ENCODE data around the gene CACNA2D3.
A peak's percentile ranks its signal among the peaks of the same experiment; 100 is the strongest.
"Not testable (repeated sequence)": the region's sequence is repeated elsewhere in the genome, so short reads cannot be mapped to it uniquely, and the experiment has no call there.

Gene CACNA2D3

DNA sequence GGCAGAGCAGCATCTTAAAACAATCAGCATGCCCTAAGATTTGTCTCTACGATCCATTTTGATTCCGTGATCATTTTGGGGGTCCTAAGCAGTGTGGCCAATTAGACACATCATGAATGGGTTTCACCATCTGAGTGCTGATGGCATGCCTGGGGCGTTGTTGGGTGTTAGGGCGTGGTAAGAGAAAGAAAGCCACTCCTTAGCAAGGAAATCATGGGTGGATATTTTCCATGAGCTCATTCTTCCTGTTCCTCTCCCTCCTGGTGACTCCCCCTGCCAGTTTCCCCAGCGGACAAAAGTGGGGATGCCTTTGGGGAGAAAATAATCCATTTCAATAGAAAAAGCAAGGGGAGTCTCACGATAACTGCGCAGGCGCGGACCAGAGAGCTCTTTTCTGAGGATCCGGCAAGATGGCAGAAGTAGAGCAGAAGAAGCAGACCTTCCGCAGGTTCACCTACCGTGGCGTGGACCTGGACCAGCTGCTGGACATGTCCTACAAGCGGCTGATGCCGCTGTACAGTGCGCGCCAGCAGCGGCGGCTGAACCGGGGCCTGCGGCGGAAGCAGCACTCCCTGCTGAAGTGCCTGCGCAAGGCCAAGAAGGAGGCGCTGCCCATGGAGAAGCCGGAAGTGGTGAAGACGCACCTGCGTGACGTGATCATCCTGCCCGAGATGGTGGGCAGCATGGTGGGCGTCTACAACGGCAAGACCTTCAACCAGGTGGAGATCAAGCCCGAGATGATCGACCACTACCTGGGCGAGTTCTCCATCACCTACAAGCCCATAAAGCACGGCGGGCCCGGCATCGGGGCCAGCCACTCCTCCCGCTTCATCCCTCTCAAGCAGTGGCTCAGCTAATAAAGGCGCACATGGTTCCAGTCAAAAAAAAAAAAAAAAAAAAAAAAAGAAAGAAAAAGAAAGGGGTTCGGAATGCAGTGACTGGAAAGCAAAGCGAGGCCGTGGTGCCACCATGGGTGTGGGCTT is 503.7 kb downstream of the CACNA2D3 start:
- no peak for DNase-seq

DNA sequence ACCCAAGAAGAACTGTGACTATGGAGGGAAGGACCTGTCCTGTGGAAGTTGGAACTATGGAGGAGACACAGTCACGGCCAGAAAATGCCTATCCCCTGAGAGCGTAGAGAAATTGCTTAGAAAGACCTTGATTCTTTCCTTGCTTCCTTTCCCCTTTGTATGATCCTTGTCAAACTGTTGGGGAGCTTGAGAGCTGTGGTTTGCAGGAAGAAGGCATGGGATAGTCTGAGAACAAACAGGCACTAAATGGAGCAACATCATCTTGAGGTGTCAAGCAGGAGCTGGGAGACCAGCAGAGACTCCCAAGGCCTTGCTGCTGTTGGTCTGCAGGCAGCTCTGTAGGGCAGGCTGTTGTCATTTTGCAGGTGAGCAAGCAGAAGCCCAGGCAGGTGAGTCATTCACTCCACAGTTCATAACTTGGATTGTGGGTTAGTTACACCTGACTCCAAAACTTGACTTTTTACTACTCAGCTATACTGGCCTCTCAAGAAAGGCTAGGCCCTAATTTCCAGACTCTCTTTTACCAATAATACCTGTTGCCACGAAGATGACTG is 506.6 kb downstream of the CACNA2D3 start:
- no peak for DNase-seq

DNA sequence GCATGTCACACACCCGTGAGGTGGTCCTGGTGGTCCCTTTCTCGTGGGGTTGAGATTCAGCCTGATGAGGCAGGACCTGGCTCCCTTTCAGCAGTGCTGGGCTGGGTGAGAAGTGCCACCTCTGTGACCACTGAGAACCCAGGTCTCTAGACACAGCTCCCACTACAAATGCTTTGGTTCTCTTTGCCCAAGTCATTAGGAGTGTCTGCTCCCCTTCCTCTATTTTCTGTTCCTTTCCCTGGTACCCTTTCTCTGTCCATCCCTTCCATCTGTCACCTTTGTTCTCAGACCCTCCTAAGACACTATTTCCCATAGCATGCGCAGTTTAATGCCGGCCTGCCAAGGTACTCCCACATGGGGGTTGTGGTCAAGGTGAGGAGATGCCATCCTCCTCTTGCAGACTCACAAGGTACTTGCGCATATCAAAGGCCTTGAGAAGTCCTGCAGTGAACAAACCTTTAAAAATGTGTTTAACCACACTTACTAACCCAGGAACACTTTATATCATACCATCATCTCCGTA is 507.8 kb downstream of the CACNA2D3 start:
- DNase-seq = no peak

DNA sequence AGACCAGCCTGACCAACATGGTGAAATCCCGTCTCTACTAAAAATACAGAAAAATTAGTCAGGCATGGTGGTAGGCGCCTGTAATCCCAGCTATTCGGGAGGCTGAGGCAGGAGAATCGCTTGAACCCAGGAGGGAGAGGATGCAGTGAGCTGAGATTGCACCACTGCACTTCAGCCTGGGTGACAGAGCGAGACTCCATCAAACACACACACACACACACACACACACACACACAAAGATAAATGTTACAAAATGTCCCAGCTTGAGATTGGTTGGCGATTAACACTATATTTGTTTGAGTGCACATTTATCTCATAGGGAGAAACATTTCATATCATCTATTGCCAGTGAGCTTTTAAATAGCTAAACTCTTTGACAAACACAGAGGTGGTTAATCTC is 508.6 kb downstream of the CACNA2D3 start:
- DNase-seq = not testable (repeated sequence)

DNA sequence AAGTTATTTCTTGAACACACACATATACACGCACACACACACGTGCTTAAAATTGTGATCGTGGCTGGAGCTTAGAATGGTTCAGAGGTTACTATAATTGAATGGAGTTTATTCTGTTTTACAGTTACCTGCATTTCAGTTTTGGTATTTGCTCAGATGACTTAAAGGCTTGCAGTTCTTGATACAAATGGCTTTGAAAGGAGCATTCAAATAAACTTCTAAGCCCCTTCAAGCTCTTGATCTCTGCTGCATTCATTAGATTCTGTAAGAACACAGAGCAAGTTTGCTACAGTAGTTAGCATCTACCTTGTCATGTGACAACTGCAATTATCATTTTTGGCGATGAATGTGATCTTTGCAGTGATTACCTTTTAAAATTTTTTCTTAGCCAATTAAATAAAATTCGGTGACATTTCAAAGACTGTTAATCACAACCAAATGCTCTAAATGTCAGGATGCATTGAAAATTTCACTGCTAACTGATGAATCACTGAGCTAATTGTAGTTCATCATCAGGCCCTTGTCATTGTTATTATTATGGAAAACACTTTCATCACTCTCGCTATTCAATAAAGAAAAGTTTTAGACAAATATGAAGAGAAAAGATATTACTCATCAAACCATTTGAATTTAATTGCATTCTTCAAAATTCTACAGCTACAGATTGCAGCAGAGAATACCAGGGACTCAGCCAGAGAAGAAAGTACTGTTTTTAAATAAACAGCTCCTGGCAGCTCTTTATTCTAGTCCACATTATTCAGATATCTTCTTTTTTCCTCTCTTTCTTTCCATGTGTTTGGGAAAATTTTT is 509.4 kb downstream of the CACNA2D3 start:
- DNase-seq = peak in 1 of 51 donors; percentile 27

DNA sequence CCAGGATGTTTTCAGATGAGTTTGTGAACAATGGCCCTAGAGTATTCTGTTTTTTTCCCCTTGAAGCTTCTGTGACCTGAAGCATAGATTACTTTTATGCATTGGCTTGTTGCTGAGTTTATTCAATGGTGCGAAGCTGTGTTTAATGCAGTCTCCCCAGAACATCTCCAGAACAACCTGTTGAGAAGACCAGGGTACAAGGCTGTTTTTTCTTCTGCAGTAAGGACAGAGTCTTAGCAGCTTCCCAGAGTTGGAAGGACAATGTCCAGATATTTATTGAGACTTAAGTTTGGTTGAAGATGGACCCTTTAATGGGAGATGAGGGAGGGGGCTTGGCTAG is 509.9 kb downstream of the CACNA2D3 start:
- no peak for DNase-seq

DNA sequence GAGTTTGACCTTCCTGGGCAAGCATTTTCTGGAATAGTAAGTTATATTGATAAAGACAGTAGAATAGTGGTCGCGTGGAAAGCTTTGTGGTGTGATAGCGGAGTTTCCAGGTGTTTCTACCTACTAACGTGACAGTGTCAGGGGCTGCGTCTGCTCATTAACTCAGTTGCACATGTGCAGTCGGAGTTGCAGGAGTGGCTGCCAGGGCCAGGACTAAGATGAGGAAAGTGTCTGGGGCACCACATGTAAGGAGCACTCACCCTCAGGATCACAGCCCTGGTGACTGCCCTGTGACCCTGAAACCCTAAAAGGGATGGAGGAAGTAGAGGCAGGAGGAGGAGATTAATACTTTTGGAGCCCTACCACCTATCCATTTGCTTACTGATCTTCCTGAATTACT is 510.5 kb downstream of the CACNA2D3 start:
- DNase-seq = no peak

DNA sequence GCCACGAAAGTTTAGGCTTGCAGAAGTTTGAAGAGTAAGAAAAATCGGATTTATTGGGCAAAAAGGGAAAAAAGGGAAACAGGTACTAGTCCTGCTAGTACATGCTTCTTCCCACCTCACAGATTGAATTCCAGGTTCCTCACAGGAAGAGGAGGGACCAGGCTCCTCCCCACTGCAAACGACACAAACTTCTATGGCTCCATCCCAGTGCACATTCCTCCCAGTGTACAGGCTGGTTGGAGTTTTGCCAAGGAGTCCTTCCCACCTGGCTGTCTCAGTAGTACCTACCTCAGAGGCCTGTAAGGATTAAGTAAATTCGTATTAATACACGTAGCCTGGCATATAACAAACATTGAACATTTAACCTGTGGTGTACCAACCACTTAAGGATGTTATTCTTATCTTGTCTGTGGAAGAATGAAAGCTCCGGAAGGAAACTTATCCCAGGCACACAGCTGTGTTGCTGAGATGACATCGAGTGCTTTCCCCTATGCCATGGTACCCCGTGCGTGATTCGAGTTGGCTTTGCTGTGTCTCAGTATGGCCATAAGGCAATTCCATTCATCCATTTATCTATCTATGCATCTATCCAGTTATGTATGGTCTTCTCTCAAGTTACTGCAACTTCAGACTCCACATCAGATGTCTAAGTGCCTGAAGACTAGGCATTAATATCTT is 511.2 kb downstream of the CACNA2D3 start:
- no peak for DNase-seq

DNA sequence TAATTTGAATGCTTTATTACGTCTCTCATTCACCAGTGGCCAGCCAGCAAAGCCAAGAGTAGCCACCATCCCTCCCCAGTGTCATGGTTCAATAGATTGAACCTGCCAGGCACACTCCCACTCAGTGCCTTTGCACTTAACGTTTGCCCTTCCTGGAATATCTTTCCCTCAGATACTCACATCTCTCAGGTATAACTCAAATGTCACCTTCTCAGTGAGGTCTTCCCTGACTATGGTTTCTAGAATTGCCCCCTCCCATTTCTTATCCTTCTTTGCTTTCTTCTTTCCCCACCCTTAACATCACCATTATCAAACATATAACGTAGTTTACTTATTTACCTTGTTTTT is 511.7 kb downstream of the CACNA2D3 start:
- DNase-seq = no peak

DNA sequence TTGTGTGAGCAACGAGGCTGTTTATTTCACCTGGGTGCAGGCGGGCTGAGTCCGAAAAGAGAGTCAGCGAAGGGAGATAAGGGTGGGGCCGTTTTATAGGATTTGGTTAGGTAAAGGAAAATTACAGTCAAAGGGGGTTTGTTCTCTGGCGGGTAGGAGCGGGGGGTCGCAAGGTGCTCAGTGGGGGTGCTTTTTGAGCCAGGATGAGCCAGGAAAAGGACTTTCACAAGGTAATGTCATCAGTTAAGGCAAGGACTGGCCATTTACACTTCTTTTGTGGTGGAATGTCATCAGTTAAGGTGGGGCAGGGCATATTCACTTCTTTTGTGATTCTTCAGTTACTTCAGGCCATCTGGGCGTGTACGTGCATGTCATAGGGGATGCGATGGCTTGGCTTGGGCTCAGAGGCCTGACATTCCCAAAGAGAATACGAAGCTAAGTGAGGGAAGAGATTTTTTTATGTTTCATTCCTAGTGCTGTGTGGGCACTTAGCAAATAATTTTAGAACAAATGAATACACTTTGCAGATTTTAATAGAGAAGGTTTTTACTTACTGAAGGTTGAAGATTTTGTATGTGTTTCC is 517.5 kb downstream of the CACNA2D3 start:
- not testable (repeated sequence) for DNase-seq

DNA sequence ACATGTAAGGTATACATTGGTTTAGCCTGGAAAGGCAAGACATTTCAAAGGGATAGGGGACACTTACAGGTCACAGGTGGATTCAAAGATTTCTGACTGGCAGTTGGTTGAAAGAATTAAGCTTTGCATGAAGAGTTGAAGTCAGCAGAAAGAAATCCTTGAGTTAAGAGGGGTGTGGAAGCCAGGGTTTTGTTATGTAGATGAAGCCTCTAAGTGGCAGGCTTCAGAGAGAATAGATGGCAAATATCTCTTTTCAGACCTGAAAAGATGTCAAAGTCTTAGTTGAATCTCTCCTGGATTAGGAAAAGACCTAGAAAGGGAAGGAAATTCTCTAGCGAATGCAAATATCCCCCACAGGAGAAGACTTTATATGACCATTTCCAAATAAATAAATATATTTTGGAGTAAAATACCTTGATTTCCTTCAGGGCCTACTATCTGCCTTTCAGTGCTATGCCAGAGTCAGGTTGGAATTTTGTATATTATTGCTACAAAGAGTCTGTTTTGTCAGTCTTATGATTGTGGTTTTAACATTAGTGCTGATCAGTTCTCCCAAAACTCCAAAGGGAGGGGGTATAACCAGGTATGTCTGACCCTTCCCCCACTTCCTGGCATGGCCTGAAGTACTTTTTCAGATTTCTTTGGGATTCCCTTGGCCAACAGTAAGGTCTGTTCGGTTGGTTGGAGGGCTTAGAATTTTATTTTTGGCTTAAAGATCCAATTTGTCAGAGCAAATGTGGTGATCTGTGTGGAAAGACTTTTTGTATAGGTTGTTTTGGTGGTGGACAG is 519.1 kb downstream of the CACNA2D3 start:
- no peak for DNase-seq

DNA sequence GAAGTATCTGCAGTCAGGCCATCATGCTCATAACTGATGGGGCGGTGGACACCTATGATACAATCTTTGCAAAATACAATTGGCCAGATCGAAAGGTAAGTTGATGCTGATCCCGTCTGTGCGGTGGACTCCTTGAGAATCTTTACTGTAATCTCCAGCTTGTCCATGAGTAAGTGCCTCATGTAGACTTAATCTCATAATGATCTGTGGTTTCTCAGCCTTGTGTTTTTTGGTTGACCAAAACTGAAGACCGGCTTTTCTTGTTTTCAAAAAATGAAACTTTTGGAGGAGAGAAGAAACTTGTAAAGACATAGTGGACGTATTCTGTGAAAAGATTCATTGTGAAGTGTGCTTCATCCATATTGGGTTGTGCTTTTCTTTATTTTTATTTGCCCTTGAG is 519.8 kb downstream of the CACNA2D3 start:
- DNase-seq = no peak

DNA sequence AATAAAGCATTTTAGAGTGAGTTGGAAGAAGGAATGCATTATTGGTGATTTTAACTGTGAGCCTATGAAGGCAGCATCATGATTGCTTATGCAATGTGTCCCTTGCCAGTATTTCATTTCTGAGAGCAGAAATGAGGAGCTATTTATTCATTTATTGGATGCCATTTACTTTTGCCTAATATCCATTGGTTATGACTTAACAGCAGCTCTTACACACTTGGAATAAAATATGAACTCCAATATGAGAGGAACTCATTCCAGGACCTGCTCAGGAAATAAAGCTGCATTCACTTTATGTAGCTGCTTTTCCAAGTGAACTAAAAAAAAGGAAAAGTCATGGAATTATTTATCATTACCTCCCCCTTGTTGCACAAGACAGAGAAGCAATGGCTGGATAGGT is 525.4 kb downstream of the CACNA2D3 start:
- no peak for DNase-seq

DNA sequence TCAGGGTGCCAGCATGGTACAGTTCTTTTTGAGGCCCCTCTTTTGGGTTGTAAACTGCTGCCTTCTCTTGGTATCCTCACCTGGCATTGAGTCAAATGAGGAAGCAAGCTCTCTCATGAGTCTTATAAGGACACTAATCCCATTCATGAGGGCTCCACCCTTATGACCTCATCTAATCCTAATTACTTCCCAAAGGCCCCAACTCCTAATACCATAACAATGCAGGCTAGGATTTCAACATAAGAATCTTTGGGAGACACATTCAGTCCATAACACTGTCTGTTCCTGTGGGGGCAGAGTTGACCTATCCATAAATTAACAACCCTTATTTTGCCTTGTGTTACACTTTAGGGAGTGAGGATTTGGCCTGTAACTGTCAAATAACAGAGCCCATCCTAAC is 527.2 kb downstream of the CACNA2D3 start:
- no peak for DNase-seq

DNA sequence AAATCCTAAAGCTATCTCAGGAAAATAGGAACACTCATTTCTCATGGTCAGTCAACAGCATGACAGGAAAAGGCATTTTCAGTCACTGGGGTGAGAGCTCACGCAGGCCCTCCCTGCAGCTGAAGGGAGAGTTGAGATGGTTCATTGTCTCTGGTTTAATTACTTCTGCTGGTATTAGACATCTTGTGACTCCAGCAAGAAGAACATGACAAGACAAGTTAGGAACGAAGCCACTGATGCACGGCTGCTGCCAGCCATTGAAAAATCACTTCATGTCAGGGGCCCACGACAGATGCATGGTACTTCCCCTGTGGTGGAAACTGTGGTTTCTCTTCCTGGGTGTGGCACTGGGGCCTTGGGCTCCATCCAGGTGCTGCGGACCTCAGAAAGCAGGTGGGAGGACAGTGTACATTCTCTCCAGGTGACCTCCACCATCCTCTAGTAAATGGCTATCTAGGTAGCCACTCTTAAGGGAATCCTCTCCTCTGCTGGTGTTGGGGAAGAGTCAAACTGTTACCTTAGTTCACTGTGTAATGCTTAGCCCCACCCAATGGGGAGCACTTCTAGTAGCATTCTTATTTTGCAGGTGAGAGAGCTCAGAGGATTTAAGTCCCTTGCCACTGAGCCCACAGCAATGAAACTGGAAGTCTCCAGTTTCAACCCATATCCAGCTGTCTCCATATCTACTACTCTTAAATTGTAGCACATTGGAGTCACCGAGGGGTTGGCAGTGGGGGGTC is 531.3 kb downstream of the CACNA2D3 start:
- no peak for DNase-seq

DNA sequence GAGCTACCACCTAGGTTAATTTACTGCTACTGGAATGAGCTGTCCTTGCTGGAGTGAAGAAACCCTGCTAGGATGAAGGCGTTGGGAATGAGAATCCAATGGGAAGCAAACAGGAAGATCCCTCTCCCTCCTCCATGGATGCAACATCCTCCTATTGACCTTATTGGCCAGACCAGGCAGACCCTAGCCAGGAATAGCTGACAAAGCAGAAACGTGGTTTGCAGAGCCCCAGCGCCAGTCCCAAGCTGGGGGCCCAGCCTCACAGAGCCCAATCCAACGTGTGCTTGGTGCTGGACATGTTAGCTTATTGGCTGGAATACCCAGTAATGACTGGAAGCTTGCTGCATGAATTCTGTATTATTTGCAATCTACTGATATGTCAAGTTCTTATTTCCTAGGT is 532.4 kb downstream of the CACNA2D3 start:
- DNase-seq = no peak

DNA sequence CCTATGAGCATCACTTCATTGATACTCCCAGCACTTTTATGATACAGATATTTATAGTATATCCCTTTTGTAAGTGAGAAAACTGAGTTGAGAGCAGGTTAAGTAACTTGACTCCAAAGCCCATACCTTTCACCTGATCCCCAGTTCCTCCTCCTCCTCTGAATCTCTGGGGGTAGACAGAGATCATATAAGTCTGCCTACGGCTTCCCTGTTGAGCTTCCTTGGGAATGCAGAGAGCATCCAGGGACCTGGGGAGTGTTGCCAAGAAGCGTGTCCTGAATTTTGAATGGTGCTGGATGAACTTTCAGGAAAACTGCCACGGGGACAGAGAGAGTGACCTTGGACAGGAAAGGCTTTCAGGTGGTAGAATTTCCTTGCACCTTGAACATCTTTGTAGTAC is 537.0 kb downstream of the CACNA2D3 start:
- peak in 7 of 51 donors; percentile 2 to 14 (median 7) for DNase-seq

DNA sequence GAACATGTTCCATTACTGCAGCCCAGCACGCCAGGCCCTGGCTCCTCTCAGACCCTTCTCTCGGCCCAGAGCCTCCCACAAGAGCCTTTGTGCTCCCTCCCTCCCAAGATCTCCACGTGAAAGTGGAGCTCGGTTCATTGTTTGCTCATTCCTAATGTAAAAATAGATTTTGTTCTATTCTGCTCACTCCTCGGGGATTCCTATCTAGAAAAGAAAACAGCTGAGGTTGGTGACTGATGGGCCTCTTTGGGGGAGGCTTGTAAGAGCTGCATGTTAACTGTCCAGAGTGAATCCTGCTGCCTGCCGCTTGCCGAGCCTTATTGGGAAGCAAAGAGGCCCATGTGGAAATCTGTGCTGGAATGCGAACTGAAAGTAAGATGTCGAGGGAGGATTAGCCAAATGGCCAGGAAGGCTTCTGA is 538.4 kb downstream of the CACNA2D3 start:
- peak in 1 of 51 donors; percentile 7 for DNase-seq

DNA sequence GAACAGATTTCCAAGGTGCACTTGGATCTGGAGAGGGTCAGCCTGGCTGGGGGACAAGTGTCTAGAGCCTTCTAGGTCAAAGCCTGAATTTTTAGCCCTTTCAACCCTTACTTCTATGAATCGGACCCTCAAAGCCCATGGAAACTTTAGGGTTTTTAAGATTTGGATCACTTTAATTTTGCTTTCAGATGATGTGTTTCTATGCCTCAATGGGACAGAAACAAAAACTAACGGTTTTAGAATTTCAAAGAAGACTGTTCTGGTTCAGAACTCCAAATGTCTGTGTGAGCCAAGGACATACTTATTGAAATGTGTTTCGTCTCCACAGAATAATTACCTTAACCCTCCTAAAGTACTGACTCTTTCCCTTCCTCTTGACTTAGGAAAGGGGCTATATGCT is 538.8 kb downstream of the CACNA2D3 start:
- DNase-seq = no peak
